GM19372 (cell line): ENCODE measurements around the gene PRDM16.

Experiments
- ATAC-seq: cut with Tn5 transposase; IDR thresholded peaks from one replicate; pipeline ENCODE4 v1.9.1; 2021; ENCODE audit warnings: mild to moderate bottlenecking, low read depth, moderate library complexity; ENCODE audit not compliant: unreplicated experiment

PRDM16 gene

GRCh38 chr1:3338725-3339070 lies 269.7 kb downstream of the PRDM16 start:
- no peak for ATAC-seq

GRCh38 chr1:3339856-3340255 lies 270.9 kb downstream of the PRDM16 start:
- no peak for ATAC-seq

GRCh38 chr1:3340548-3341235 lies 271.7 kb downstream of the PRDM16 start:
- no peak for ATAC-seq

- ATAC-seq = no peak
Observed at GRCh38 chr1:3341236-3341994, 272.4 kb downstream of the PRDM16 start.

GRCh38 chr1:3342960-3343359 lies 274.0 kb downstream of the PRDM16 start:
- no peak for ATAC-seq

GRCh38 chr1:3344395-3344794 lies 275.4 kb downstream of the PRDM16 start:
- no peak for ATAC-seq

- ATAC-seq = no peak
Observed at GRCh38 chr1:3345792-3346191, 276.8 kb downstream of the PRDM16 start.

GRCh38 chr1:3346478-3346877 lies 277.5 kb downstream of the PRDM16 start:
- no peak for ATAC-seq

- no peak for ATAC-seq
Observed at GRCh38 chr1:3347257-3348020, 278.4 kb downstream of the PRDM16 start.

GRCh38 chr1:3348196-3348865 lies 279.3 kb downstream of the PRDM16 start:
- ATAC-seq = no peak

- no peak for ATAC-seq
Observed at GRCh38 chr1:3349161-3349967, 280.4 kb downstream of the PRDM16 start.

GRCh38 chr1:3349968-3350299 lies 280.9 kb downstream of the PRDM16 start:
- ATAC-seq = no peak

GRCh38 chr1:3350506-3351261 lies 281.7 kb downstream of the PRDM16 start:
- ATAC-seq = no peak

- no peak for ATAC-seq
Observed at GRCh38 chr1:3351449-3352298, 282.7 kb downstream of the PRDM16 start.

- ATAC-seq = no peak
Observed at GRCh38 chr1:3352299-3352951, 283.4 kb downstream of the PRDM16 start.

- no peak for ATAC-seq
Observed at GRCh38 chr1:3352952-3353331, 283.9 kb downstream of the PRDM16 start.

- ATAC-seq = no peak
Observed at GRCh38 chr1:3353876-3354275, 284.9 kb downstream of the PRDM16 start.

GRCh38 chr1:3355089-3355488 lies 286.1 kb downstream of the PRDM16 start:
- ATAC-seq = no peak
